ENCODE results near the gene GHDC. TPM values are rescaled to one million over a fixed set of nuclear protein-coding genes. Genes with fewer than 3 reads are reported as not detected.

Gene GHDC
- total and polyA plus RNA-seq, 7 donors: 4.7 to 11.5 (median 7.7) TPM

DNA sequence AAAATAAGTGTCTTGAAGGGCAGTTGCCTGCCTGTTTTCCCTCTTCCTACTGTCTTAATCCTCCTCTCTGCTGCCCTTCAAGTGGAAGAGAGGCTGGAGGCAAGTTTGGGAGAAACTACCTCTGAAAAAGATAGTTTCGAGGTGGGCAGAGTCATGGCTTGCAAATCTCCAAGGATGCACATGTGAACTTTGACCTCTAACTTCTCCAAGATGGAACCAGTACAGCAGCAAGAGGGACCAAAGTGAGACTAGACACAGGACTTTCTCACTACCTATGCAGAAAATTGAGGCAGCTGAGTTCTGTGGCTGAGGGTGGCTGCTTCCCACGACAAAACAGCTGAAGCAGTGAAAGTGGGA lies 12.5 kb downstream of the GHDC start:
- TF ChIP-seq, protein P1, sequence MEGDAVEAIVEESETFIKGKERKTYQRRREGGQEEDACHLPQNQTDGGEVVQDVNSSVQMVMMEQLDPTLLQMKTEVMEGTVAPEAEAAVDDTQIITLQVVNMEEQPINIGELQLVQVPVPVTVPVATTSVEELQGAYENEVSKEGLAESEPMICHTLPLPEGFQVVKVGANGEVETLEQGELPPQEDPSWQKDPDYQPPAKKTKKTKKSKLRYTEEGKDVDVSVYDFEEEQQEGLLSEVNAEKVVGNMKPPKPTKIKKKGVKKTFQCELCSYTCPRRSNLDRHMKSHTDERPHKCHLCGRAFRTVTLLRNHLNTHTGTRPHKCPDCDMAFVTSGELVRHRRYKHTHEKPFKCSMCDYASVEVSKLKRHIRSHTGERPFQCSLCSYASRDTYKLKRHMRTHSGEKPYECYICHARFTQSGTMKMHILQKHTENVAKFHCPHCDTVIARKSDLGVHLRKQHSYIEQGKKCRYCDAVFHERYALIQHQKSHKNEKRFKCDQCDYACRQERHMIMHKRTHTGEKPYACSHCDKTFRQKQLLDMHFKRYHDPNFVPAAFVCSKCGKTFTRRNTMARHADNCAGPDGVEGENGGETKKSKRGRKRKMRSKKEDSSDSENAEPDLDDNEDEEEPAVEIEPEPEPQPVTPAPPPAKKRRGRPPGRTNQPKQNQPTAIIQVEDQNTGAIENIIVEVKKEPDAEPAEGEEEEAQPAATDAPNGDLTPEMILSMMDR (IDR thresholded peaks at IDR 0.05): no peak
- 82 to 89% (median 89%) methylated on average over 2 of the region's 2 CpGs for WGBS, 3 donors
- ATAC-seq (no peak), DNase-seq (no peak)
- H3K36me3 ChIP-seq (ENCODE audit: insufficient read depth in 1 of 2, low read depth in 1 of 2): no peaks in the 10 kb centered on the region
- intact Hi-C loops (cut with DNase I): loop anchor here in 1 of 2 donors (5.0 kb wide), 1 partner anchor 55 kb away; no protein-coding TSS in a partner anchor
- H3K9me3 ChIP-seq: no peaks in the 10 kb centered on the region
- H3K4me1 ChIP-seq: peaks cover 18% of the 10 kb centered on the region
- H3K27me3 ChIP-seq (ENCODE audit: insufficient read depth in 3 of 3, low read length in 2 of 3): peaks cover 0 to 32% (median 7%) of the 10 kb centered on the region in 3 donors
- no peak overlapping the region for H3K4me3 ChIP-seq
- H3K27ac ChIP-seq: no peak overlapping the region

DNA sequence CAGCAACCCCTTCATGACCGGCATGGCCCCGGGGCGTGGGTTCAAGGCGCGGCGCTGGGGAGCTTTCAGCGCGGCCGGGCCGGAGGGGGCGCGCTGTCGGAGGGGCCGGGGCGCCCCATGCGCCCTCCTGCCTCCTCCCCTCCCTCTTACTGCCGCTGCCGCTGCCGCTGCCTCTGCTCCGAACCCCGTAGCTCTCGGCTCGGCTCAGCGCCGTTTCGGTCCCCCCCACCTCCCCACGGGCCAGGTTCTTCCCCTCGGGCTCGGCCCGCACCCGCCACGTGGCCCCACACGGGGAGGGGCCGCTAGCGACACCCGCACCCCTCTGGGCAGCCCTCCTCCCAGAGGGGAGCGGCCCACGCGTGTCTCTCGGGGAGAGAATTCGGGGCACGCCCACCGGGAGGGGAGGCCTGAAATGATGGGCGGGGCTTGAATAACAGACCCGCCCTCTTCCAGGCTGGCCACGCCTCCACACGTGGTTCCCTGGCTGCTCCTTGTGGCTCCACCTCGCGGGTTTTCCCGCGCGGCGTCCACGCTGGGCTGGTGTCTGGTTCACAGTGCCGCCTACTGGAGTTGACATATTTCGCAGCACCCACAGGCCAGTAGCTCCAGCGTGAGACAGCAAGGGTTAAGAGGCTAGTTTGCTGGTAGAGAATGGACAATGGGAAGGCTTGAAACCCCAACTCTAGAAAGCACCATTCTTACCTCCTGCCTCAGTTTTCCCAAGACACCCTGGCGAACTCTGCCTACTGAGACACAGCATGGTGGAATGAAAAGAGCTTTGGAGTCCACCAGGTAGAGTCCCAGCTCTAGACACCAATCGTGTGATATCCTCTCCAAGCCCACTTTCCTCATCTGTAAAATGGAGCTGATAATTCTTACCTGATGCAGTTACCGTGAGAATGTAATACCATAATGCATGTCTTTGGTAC lies 13.1 kb downstream of the GHDC start, which contains the start of gene KCNH4:
Gene KCNH4, minus strand, starts transcription at position 221 of the 929 bp plus-strand sequence. Its CDS starts 197 bp downstream, at position 24.
- peak within 1 kb of the TSS; percentile 53 for H3K4me3 ChIP-seq
- 4 to 7% (median 6%) methylated on average over 42 to 60 of the region's 60 CpGs for WGBS, 3 donors
- no peaks in the 10 kb centered on the region for H3K36me3 ChIP-seq (ENCODE audit: insufficient read depth in 1 of 2, low read depth in 1 of 2)
- H3K27ac ChIP-seq: no peak within 1 kb of the TSS
- H3K4me1 ChIP-seq: peaks cover 18% of the 10 kb centered on the region
- H3K27me3 ChIP-seq (ENCODE audit: insufficient read depth in 3 of 3, low read length in 2 of 3): peaks cover 0 to 32% (median 7%) of the 10 kb centered on the region in 3 donors
- TF ChIP-seq, protein P1 (IDR thresholded peaks at IDR 0.05): peak; percentile 38
- DNase-seq (peak; percentile 79 to 86), ATAC-seq (peak; percentile 49 to 72 (median 65))
- no peaks in the 10 kb centered on the region for H3K9me3 ChIP-seq
- intact Hi-C loops (cut with DNase I): loop anchor here in 1 of 2 donors (5.0 kb wide), 1 partner anchor 54 kb away; no protein-coding TSS in a partner anchor

DNA sequence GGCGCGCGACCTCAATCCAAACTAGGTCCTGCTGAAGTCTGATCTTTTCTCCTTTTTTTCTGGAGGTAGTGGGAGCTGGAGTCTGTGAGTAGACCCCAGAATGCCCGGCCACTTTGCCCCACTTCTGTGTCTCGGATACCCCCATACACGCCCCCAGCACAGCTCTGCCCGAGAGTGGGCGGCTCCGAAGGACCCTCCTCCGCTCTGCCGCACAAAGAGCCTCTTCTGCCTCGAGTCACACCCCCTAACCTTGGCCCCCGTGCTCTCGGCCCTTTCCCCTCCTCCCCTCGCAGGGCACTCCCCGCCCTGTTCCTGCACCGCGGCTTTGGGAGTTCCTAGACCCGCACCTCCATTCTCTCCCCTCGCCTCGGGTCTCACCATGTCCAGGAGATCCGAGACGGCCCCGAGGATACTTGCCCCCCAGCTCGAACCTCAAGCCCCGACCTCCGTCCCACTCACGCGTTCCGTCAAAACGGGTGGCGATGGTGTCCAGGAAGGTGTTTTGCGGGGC lies 13.8 kb downstream of the GHDC start:
- H3K27ac ChIP-seq: no peak overlapping the region
- H3K36me3 ChIP-seq (ENCODE audit: insufficient read depth in 1 of 2, low read depth in 1 of 2): no peaks in the 10 kb centered on the region
- WGBS, 3 donors: 1 to 2% (median 2%) methylated on average over 29 to 33 of the region's 33 CpGs
- ATAC-seq (no peak), DNase-seq (no peak)
- peaks cover 18% of the 10 kb centered on the region for H3K4me1 ChIP-seq
- TF ChIP-seq, protein P1 (IDR thresholded peaks at IDR 0.05): no peak
- intact Hi-C loops (cut with DNase I): loop anchor here in 1 of 2 donors (5.0 kb wide), 1 partner anchor 53 kb away; no protein-coding TSS in a partner anchor
- no peaks in the 10 kb centered on the region for H3K9me3 ChIP-seq
- peaks cover 0 to 32% (median 7%) of the 10 kb centered on the region in 3 donors for H3K27me3 ChIP-seq (ENCODE audit: insufficient read depth in 3 of 3, low read length in 2 of 3)
- peak overlapping the region; percentile 53 for H3K4me3 ChIP-seq

DNA sequence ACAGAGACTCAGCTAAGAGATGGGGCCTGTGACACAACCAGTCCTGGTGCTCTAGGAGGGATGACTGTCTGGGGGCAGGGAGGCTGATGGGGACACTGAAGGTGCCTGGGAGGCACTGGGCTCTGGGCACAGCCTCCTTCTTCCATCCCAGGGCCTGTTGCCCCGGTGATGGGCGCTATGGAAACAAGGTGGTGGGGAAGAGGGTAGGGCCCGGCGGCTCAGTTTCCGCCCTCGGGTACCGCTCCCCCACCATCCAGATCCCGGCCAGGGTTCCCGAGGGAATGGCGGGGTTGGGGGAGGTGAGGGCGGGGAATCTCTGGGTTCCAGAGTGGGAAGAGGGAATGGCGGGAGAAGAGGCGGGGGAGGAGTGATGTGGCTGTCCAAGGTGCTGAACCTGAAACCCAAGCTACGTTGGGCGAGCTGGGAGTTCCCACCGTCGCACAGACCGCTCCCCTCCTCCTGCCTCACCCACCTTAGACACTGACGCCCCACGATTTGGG lies 14.3 kb downstream of the GHDC start:
- peaks cover 0 to 32% (median 7%) of the 10 kb centered on the region in 3 donors for H3K27me3 ChIP-seq (ENCODE audit: insufficient read depth in 3 of 3, low read length in 2 of 3)
- peaks cover 16% of the 10 kb centered on the region for H3K4me1 ChIP-seq
- no peaks in the 10 kb centered on the region for H3K9me3 ChIP-seq
- H3K27ac ChIP-seq: no peak overlapping the region
- ATAC-seq (peak in 3 of 4 donors; percentile 34 to 45 (median 40)), DNase-seq (peak; percentile 41 to 72)
- H3K36me3 ChIP-seq (ENCODE audit: insufficient read depth in 1 of 2, low read depth in 1 of 2): no peaks in the 10 kb centered on the region
- TF ChIP-seq, protein P1 (IDR thresholded peaks at IDR 0.05): no peak
- intact Hi-C loops (cut with DNase I): loop anchor here in 1 of 2 donors (5.0 kb wide), 1 partner anchor 53 kb away; no protein-coding TSS in a partner anchor
- H3K4me3 ChIP-seq: no peak overlapping the region
- 8 to 11% (median 9%) methylated on average over 17 to 20 of the region's 20 CpGs for WGBS, 3 donors

All from psoas muscle (tissue), 8 donors.